Chondrocyte (in vitro differentiated cells): ENCODE data around the gene ZIM2. TPM values are rescaled to one million over a fixed set of nuclear protein-coding genes. Genes with fewer than 3 reads are reported as not detected.

ENCODE experiments used
- DNase-seq: peaks from one replicate; pipeline ENCODE4 v3.0.0; 2021; ENCODE audit warnings: mixed read lengths, low spot score
- H3K27ac Mint-ChIP-seq: one replicate; pipeline ENCODE4 v1.8.0; 2021; ENCODE audit warnings: mild to moderate bottlenecking, moderate library complexity, mixed read lengths; ENCODE audit not compliant: unreplicated experiment
- H3K27me3 Mint-ChIP-seq: 2 replicates; pipeline ENCODE4 v1.8.0; 2021; ENCODE audit warnings: low read depth, mixed read lengths
- H3K36me3 Mint-ChIP-seq: 2 replicates; pipeline ENCODE4 v1.8.0; 2021; ENCODE audit warnings: low read depth, mixed read lengths
- H3K4me1 Mint-ChIP-seq: 2 replicates; pipeline ENCODE4 v1.8.0; 2021; ENCODE audit warnings: low read depth, mild to moderate bottlenecking, mixed read lengths
- H3K4me3 Mint-ChIP-seq: one replicate; pipeline ENCODE4 v1.8.0; 2021; ENCODE audit warnings: mild to moderate bottlenecking, moderate library complexity, mixed read lengths; ENCODE audit not compliant: unreplicated experiment
- H3K9me3 Mint-ChIP-seq: 2 replicates; pipeline ENCODE4 v1.8.0; 2021; ENCODE audit warnings: low read depth, mixed read lengths
- CTCF ChIP-seq: fragments of 200-600 bp; sonication (generic); IDR thresholded peaks from 2 replicates; pipeline ENCODE4 v1.5.0; 2021; ENCODE audit warnings: antibody characterized with exemption, mild to moderate bottlenecking, moderate library complexity
- total RNA-seq: library from RNA; stranded (reverse); gene quantifications from 3 replicates; pipeline ENCODE4 v1.2.1, GENCODE V29; 2021

ZIM2 gene
- total RNA-seq, 1 donor from 2014 or later, result not detected

- Mint-ChIP-seq H3K4me3 (no peak overlapping the region), H3K27me3 (no peaks in the 10 kb centered on the region), H3K27ac (no peak overlapping the region), H3K4me1 (no peaks in the 10 kb centered on the region), H3K9me3 (peaks cover 86% of the 10 kb centered on the region), H3K36me3 (no peaks in the 10 kb centered on the region)
- no peak for TF ChIP-seq CTCF
- DNase-seq, result no peak
These were observed 16.6 kb downstream of the ZIM2 start for GRCh38 chr19:56823956-56824355.

- DNase-seq, result no peak
- H3K4me1 Mint-ChIP-seq, result no peaks in the 10 kb centered on the region
- no peak overlapping the region for H3K4me3 Mint-ChIP-seq
- H3K27me3 Mint-ChIP-seq, result no peaks in the 10 kb centered on the region
- peaks cover 86% of the 10 kb centered on the region for H3K9me3 Mint-ChIP-seq
- TF ChIP-seq CTCF, result no peak
- H3K27ac Mint-ChIP-seq, result no peak overlapping the region
- no peaks in the 10 kb centered on the region for H3K36me3 Mint-ChIP-seq
These were observed 17.1 kb downstream of the ZIM2 start for GRCh38 chr19:56823417-56823816.

GRCh38 chr19:56822755-56823154 is 17.8 kb downstream of the ZIM2 start:
- no peak for TF ChIP-seq CTCF
- DNase-seq, result no peak
- Mint-ChIP-seq H3K4me3 (no peak overlapping the region), H3K27ac (no peak overlapping the region), H3K9me3 (peaks cover 85% of the 10 kb centered on the region), H3K36me3 (peaks cover 4% of the 10 kb centered on the region), H3K4me1 (no peaks in the 10 kb centered on the region), H3K27me3 (no peaks in the 10 kb centered on the region)

GRCh38 chr19:56821675-56822074 is 18.9 kb downstream of the ZIM2 start:
- H3K4me1 Mint-ChIP-seq, result no peaks in the 10 kb centered on the region
- peaks cover 85% of the 10 kb centered on the region for H3K9me3 Mint-ChIP-seq
- no peak for TF ChIP-seq CTCF
- no peaks in the 10 kb centered on the region for H3K27me3 Mint-ChIP-seq
- no peak overlapping the region for H3K4me3 Mint-ChIP-seq
- DNase-seq, result no peak
- peaks cover 4% of the 10 kb centered on the region for H3K36me3 Mint-ChIP-seq
- no peak overlapping the region for H3K27ac Mint-ChIP-seq

- H3K36me3 Mint-ChIP-seq, result peaks cover 4% of the 10 kb centered on the region
- no peak overlapping the region for H3K27ac Mint-ChIP-seq
- H3K9me3 Mint-ChIP-seq, result peaks cover 85% of the 10 kb centered on the region
- H3K27me3 Mint-ChIP-seq, result no peaks in the 10 kb centered on the region
- no peak for DNase-seq
- no peak overlapping the region for H3K4me3 Mint-ChIP-seq
- TF ChIP-seq CTCF, result no peak
- H3K4me1 Mint-ChIP-seq, result no peaks in the 10 kb centered on the region
These were observed 19.3 kb downstream of the ZIM2 start for GRCh38 chr19:56821209-56821608.
